NCI-H1930 (cell line): ENCODE data around the gene TBX21.

Experiments used
- DNase-seq, 2 experiments: peaks; one replicate each; lab custom pipeline; 2025; lab: John Stamatoyannopoulos, UW

TBX21 gene, protein sequence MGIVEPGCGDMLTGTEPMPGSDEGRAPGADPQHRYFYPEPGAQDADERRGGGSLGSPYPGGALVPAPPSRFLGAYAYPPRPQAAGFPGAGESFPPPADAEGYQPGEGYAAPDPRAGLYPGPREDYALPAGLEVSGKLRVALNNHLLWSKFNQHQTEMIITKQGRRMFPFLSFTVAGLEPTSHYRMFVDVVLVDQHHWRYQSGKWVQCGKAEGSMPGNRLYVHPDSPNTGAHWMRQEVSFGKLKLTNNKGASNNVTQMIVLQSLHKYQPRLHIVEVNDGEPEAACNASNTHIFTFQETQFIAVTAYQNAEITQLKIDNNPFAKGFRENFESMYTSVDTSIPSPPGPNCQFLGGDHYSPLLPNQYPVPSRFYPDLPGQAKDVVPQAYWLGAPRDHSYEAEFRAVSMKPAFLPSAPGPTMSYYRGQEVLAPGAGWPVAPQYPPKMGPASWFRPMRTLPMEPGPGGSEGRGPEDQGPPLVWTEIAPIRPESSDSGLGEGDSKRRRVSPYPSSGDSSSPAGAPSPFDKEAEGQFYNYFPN

GRCh38 chr17:47733047-47733673, at the start of gene TBX21:
TSS of gene TBX21 (plus strand) at chr17:47733236. CDS start at chr17:47733455, 219 bp downstream.
- DNase-seq = peak; percentile 50 to 71

DNA sequence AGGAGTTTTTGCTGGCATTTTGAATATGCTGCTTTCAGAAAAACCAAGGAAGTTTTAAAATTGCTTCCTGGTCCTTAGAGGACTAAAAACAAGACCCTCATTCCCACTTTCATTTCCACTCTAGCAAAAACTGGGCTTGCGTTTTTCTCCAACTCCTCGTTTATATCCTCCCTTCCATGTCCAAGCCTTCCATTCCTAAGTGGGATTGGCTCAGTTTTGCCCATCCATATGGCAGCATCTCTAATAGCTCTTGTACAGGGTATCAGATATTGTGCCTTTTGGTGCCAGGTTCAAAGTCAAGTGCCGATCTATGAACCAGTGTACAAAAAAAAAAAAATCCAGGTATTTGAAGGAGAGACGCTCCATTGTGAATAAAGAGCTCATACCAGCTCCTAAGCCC, 49.0 kb upstream of the TBX21 start:
- no peak for DNase-seq

- DNase-seq = no peak
Observed at GRCh38 chr17:47684535-47685193, 48.4 kb upstream of the TBX21 start.

DNA sequence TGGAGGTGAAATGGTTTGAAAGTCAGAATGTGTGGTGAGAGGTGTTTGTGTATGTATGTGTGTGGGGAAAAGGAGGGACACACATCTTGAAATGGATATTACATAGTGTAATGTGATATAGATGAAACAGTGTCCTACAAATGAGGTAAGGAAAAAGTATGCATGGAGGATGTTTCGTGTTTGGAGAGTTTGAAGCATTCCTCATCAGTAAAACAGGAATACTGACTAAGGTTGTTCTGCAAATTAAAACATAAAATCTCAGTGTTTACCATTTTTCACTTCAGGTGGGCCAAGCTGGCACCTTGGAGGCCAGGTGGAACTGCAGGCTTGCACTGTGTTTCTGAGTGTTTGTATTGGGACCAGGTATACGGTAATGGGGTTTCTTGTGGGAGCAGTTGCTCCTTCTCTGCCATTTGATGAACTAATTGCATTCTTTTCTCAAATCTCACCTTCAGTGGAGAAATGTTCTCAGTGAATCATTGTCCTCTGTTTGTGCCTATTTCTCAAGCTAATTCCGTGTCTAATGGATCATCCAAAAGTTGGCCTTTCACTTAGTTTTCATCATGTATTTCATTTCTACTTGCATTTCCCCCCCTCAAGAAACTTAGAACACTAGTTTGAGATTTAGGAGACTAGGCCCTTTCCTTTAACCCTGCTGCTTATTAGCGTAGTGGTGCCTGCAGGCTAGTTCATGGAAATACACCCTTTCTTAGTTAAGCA, 47.3 kb upstream of the TBX21 start:
- DNase-seq = no peak

DNA sequence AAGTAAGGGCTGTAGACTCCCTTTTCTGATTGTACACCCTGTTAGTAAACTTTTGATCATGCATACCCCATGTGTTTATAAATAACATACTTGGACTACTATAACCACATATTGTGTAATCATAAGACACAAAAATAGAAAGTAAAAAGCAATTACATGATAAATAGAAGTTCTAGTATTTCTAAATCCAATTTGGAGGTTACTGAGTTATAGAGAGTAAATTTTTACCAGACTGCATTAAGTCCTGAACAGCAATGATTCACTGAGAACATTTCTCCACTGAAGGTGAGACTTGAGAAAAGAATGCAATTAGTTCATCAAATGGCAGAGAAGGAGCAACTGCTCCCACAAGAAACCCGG, 46.8 kb upstream of the TBX21 start:
- no peak for DNase-seq

GRCh38 chr17:47686664-47687327, 46.2 kb upstream of the TBX21 start:
- DNase-seq = no peak

DNA sequence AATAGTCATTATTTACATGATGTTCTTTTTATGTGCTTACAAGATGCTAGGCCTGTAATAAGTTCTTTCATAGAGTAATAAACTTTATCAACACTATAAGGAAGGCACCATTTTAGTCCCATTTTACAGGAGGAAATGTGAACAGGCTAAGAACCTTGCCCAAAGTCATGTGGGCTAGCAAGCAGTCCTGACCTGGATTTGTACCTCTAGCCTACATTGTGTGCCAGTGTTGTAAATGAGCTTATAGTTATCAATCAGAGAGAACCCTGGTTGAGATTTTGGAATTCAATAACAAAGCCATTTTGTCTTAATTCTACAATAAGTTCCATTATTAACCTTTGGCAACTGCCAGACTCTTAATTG, 45.7 kb upstream of the TBX21 start:
- no peak for DNase-seq

DNA sequence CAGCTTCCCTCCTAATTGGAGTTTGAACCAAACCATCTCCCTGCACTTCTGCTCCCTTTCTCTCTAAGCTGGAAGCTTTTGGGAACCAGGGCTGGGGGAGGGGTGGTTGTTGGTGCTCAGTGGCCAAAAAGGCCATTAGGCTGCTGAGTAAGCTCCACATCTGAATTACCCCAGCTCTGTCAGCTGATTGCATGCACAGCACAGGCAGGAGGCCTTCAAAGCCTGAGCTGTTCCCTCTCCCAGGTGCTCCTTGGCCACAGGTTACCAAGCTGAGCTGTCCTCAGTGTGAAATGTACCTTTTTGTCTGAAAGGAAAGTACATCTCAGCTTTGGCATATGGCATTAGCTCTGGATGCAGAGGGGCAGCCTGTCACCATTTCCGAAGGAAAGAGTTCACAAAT, 45.3 kb upstream of the TBX21 start:
- DNase-seq = no peak

- no peak for DNase-seq
Observed at GRCh38 chr17:47690121-47690520, 42.9 kb upstream of the TBX21 start.

- DNase-seq = no peak
Observed at GRCh38 chr17:47692137-47692894, 40.7 kb upstream of the TBX21 start.

- DNase-seq = no peak
Observed at GRCh38 chr17:47692895-47693730, 39.9 kb upstream of the TBX21 start.

GRCh38 chr17:47693731-47694580, 39.1 kb upstream of the TBX21 start, which contains the start of gene TBKBP1:
TSS of gene TBKBP1 (plus strand) at chr17:47694161. CDS start at chr17:47696113, 1,952 bp downstream.
- peak; percentile 47 to 49 for DNase-seq

- DNase-seq = no peak
Observed at GRCh38 chr17:47694581-47695428, 38.2 kb upstream of the TBX21 start.

DNA sequence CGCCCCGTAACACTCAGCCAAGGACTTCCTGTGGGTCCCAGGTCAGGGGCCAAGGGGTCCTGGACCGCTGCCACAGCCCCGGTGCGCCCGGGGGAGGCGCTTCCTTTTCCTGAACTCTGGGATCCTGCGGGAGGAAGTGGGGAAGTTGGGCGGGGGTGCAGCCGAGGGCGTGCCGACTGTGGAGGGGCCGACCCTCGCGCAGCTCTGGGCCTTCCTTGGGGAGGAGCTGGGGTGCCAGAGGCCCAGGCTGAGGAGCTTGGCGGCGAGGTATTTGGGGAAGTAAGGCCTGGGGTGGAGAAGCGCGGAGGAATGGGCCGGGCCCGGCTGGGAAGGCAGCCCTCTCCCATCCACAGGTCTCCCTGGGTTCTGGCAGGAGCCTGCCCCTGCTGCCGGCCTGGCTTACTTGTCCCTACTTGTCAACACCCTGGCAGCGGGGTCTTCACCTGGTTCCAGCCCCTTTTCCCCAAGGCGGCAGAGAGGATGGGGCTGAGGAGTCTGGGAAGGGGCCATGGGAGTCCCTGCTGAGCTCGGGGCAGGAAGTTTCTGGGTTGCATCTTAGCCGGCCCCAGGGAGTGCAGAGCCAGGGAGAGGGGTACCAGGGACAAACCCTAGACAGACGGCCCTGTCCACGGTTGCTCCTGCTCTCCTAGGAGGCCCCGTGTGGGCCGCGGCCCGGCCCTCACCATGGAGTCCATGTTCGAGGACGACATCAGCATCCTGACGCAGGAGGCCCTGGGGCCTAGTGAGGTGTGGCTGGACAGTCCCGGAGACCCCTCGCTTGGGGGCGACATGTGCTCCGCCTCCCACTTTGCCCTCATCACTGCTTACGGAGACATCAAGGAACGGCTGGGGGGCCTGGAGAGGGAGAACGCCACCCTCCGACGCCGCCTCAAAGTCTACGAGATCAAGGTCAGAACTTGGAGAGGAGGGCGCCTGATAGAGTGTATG, 37.3 kb upstream of the TBX21 start:
- DNase-seq = no peak

DNA sequence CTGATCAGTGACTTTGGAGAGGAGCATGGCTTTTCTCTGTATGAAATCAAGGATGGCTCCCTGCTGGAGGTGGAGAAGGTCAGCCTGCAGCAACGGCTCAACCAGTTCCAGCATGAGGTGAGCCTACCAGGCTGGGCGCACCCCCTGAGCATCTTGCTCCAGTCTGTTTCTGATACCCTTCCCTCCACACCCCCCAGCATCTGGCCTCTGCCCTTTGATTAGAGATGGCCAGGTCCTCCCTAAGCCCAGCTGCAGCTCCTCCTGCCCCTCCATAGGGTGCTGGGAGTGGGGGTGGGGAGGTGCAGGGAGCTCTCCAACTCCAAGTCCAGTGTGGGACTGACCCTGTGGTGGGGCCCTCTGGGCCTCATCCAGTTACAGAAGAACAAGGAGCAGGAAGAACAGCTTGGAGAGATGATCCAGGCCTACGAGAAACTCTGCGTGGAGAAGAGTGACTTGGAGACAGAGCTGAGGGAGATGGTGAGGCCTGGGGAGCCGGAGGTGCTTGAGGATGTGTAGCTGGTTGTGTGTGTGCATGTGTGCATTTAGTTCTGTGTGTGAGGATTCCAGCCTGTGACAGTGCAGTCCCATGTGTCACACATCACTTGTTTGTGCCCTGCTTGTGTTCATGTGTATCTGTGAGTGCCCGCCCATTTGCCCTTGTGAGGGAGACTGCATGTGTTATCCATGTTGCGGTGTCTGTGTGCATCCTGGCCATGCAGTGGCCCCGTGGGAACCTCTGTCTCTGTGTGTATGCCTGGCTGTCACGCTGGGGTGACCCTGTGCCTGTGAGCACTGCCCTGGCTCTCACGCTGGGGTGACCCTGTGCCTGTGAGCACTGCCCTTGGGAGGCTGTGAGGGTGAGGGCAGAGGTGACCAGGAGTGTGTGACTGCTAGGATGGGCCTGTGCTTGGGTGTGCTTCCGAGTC, 36.1 kb upstream of the TBX21 start:
- no peak for DNase-seq
